Mammary epithelial cell (primary cell): ENCODE measurements around the gene PASK.

Source experiments
- CTCF ChIP-seq, 2 donors: IDR thresholded peaks in 1 of 2; conservative IDR thresholded peaks in 1 of 2; 2 replicates each; pipeline ENCODE4 v1.5.1; 2011 to 2012; ENCODE audit warnings: inconsistent platforms in 2 of 2, low read length in 2 of 2, mild to moderate bottlenecking in 2 of 2, control low read depth in 1 of 2, low read depth in 1 of 2; ENCODE audit not compliant: insufficient read depth in 1 of 2; ENCODE audit errors: extremely low read depth in 1 of 2
- EZH2 ChIP-seq: IDR thresholded peaks from 2 replicates; pipeline ENCODE4 v1.6.1; 2012; ENCODE audit warnings: low read length, inconsistent platforms, borderline replicate concordance

GRCh38 chr2:241072151-241072550 is 77.1 kb downstream of the PASK start:
- TF ChIP-seq EZH2, result no peak
- TF ChIP-seq CTCF (conservative IDR thresholded peaks at IDR 0.05 in 1 of 2, IDR thresholded peaks at IDR 0.05 in 1 of 2; ENCODE audit: extremely low read depth in 1 of 2, insufficient read depth in 1 of 2, low read depth in 1 of 2, low read length in 2 of 2), result no peak
